HL-60 (cell line): ENCODE data around the gene NCOA3.

ENCODE experiments used
- DNase-seq, 2 experiments: peaks; one replicate each; pipeline ENCODE4 v3.0.0-alpha.2; 2010 to 2020; ENCODE audit warnings: low read depth in 1 of 2, low spot score in 1 of 2
- H3K27ac ChIP-seq: fragments of 250-450 bp; sonication (Bioruptor Pico); replicated peaks from 2 replicates; pipeline ENCODE4 v1.5.1; 2020; ENCODE audit warnings: mild to moderate bottlenecking, moderate library complexity
- H3K27me3 ChIP-seq: fragments of 250-450 bp; sonication (Bioruptor Pico); 2 replicates; pipeline ENCODE4 v1.5.1; 2021; ENCODE audit warnings: mild to moderate bottlenecking, moderate library complexity; ENCODE audit not compliant: insufficient read depth, poor library complexity, severe bottlenecking
- H3K4me3 ChIP-seq: replicated peaks from 2 replicates; pipeline ENCODE4 v1.5.1; 2011; ENCODE audit warnings: mild to moderate bottlenecking, control low read depth, low read length; ENCODE audit not compliant: insufficient read depth
- GABPA ChIP-seq: IDR thresholded peaks from 2 replicates; pipeline ENCODE4 v1.6.1; 2012; ENCODE audit warnings: low read depth
- POLR2AphosphoS5 ChIP-seq: IDR thresholded peaks from 2 replicates; pipeline ENCODE4 v1.6.1; 2012; ENCODE audit warnings: low read depth
- SPI1 ChIP-seq: IDR thresholded peaks from 2 replicates; pipeline ENCODE4 v1.6.1; 2012; ENCODE audit warnings: low read depth, mild to moderate bottlenecking, borderline replicate concordance
- TF ChIP-seq, protein P1 (sequence below): IDR thresholded peaks from 2 replicates; pipeline ENCODE4 v1.6.1; 2012; ENCODE audit warnings: low read depth; ENCODE audit not compliant: insufficient replicate concordance
- TF ChIP-seq, protein P2 (sequence below): IDR thresholded peaks from one replicate; pipeline ENCODE4 v1.5.1; 2011; ENCODE audit warnings: low read length, control low read depth, inconsistent platforms; ENCODE audit not compliant: insufficient read depth

The NCOA3 gene

DNA sequence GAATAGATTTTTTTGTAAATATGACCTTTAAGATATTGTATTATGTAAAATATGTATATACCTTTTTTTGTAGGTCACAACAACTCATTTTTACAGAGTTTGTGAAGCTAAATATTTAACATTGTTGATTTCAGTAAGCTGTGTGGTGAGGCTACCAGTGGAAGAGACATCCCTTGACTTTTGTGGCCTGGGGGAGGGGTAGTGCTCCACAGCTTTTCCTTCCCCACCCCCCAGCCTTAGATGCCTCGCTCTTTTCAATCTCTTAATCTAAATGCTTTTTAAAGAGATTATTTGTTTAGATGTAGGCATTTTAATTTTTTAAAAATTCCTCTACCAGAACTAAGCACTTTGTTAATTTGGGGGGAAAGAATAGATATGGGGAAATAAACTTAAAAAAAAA lies 152.7 kb downstream of the NCOA3 start:
- Histone ChIP-seq H3K27ac (no peak overlapping the region), H3K4me3 (no peak overlapping the region), H3K27me3 (no peaks in the 10 kb centered on the region)
- TF ChIP-seq GABPA, result no peak
- TF ChIP-seq, protein P1, sequence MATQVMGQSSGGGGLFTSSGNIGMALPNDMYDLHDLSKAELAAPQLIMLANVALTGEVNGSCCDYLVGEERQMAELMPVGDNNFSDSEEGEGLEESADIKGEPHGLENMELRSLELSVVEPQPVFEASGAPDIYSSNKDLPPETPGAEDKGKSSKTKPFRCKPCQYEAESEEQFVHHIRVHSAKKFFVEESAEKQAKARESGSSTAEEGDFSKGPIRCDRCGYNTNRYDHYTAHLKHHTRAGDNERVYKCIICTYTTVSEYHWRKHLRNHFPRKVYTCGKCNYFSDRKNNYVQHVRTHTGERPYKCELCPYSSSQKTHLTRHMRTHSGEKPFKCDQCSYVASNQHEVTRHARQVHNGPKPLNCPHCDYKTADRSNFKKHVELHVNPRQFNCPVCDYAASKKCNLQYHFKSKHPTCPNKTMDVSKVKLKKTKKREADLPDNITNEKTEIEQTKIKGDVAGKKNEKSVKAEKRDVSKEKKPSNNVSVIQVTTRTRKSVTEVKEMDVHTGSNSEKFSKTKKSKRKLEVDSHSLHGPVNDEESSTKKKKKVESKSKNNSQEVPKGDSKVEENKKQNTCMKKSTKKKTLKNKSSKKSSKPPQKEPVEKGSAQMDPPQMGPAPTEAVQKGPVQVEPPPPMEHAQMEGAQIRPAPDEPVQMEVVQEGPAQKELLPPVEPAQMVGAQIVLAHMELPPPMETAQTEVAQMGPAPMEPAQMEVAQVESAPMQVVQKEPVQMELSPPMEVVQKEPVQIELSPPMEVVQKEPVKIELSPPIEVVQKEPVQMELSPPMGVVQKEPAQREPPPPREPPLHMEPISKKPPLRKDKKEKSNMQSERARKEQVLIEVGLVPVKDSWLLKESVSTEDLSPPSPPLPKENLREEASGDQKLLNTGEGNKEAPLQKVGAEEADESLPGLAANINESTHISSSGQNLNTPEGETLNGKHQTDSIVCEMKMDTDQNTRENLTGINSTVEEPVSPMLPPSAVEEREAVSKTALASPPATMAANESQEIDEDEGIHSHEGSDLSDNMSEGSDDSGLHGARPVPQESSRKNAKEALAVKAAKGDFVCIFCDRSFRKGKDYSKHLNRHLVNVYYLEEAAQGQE, result no peak
- TF ChIP-seq POLR2AphosphoS5, result no peak
- TF ChIP-seq SPI1, result no peak
- TF ChIP-seq, protein P2, sequence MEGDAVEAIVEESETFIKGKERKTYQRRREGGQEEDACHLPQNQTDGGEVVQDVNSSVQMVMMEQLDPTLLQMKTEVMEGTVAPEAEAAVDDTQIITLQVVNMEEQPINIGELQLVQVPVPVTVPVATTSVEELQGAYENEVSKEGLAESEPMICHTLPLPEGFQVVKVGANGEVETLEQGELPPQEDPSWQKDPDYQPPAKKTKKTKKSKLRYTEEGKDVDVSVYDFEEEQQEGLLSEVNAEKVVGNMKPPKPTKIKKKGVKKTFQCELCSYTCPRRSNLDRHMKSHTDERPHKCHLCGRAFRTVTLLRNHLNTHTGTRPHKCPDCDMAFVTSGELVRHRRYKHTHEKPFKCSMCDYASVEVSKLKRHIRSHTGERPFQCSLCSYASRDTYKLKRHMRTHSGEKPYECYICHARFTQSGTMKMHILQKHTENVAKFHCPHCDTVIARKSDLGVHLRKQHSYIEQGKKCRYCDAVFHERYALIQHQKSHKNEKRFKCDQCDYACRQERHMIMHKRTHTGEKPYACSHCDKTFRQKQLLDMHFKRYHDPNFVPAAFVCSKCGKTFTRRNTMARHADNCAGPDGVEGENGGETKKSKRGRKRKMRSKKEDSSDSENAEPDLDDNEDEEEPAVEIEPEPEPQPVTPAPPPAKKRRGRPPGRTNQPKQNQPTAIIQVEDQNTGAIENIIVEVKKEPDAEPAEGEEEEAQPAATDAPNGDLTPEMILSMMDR, result no peak
- no peak for DNase-seq

DNA sequence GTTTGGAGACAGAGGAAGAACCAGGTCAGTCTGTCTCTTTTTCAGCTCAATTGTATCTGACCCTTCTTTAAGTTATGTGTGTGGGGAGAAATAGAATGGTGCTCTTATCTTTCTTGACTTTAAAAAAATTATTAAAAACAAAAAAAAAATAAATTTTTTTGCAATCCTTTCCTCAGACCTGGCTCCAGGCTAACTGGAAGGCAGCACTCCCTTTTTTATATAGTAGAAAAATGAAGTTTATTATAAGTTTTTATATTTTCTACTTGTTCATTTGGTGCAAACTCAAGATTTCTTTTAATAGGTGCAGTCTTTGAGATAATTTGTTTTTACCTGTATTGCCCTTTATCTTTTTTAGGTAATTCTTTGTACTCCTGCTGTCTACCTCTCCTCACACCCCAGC lies 153.9 kb downstream of the NCOA3 start:
- TF ChIP-seq, protein P1, result no peak
- TF ChIP-seq SPI1, result no peak
- TF ChIP-seq POLR2AphosphoS5, result no peak
- TF ChIP-seq, protein P2, result no peak
- no peak for TF ChIP-seq GABPA
- Histone ChIP-seq H3K4me3 (no peak overlapping the region), H3K27ac (no peak overlapping the region), H3K27me3 (no peaks in the 10 kb centered on the region)
- DNase-seq, result no peak

DNA sequence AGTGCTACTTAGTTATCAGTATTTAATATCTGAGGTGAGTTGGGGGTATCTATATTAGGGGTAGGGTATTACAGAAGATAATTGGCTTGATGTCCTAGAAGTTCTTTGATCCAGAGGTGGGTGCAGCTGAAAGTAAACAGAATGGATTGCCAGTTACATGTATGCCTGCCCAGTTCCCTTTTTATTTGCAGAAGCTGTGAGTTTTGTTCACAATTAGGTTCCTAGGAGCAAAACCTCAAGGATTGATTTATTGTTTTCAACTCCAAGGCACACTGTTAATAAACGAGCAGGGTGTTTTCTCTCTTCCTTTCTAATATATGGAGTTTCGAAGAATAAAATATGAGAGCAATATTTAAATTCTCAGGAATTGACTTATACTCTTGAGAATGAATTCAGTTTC lies 154.6 kb downstream of the NCOA3 start:
- H3K4me3 ChIP-seq, result no peak overlapping the region
- no peak for DNase-seq
- no peaks in the 10 kb centered on the region for H3K27me3 ChIP-seq
- no peak overlapping the region for H3K27ac ChIP-seq
- TF ChIP-seq GABPA, result no peak
- TF ChIP-seq, protein P1, result no peak
- TF ChIP-seq SPI1, result peak; percentile 90
- TF ChIP-seq, protein P2, result no peak
- no peak for TF ChIP-seq POLR2AphosphoS5
